ENCODE data around the gene ARIH2.
"Not testable (repeated sequence)": the region's sequence is repeated elsewhere in the genome, so short reads cannot be mapped to it uniquely, and the experiment has no call there.

ARIH2 gene

GRCh38 chr3:49004352-49005302 lies 86.0 kb downstream of the ARIH2 start:
- no peak for DNase-seq

GRCh38 chr3:49005303-49005680 lies 86.7 kb downstream of the ARIH2 start:
- DNase-seq = no peak

GRCh38 chr3:49005998-49006397 lies 87.4 kb downstream of the ARIH2 start:
- no peak for DNase-seq

- no peak for DNase-seq
Observed at GRCh38 chr3:49006408-49007067, 87.9 kb downstream of the ARIH2 start.

GRCh38 chr3:49007068-49007770 lies 88.6 kb downstream of the ARIH2 start, which contains the start of gene WDR6:
TSS of gene WDR6 (plus strand) at chr3:49007391. CDS start at chr3:49007432, 41 bp downstream.
- peak; percentile 66 for DNase-seq

- DNase-seq = no peak
Observed at GRCh38 chr3:49007771-49008528, 89.3 kb downstream of the ARIH2 start.

- not testable (repeated sequence) for DNase-seq
Observed at GRCh38 chr3:49008627-49009026, 90.0 kb downstream of the ARIH2 start.

GRCh38 chr3:49009396-49009795 lies 90.8 kb downstream of the ARIH2 start:
- no peak for DNase-seq

GRCh38 chr3:49012441-49013017 lies 93.9 kb downstream of the ARIH2 start:
- DNase-seq = no peak

GRCh38 chr3:49013113-49013737 lies 94.6 kb downstream of the ARIH2 start:
- no peak for DNase-seq

- no peak for DNase-seq
Observed at GRCh38 chr3:49013738-49014660, 95.4 kb downstream of the ARIH2 start.

- DNase-seq = no peak
Observed at GRCh38 chr3:49015072-49015471, 96.4 kb downstream of the ARIH2 start.

GRCh38 chr3:49015765-49016164 lies 97.1 kb downstream of the ARIH2 start:
- no peak for DNase-seq

GRCh38 chr3:49016414-49017228 lies 98.0 kb downstream of the ARIH2 start:
- DNase-seq = no peak

GRCh38 chr3:49017229-49017970 lies 98.8 kb downstream of the ARIH2 start:
- no peak for DNase-seq

GRCh38 chr3:49017971-49018706 lies 99.5 kb downstream of the ARIH2 start, which contains the start of gene DALRD3:
TSS of gene DALRD3 (minus strand) at chr3:49018580. CDS start at chr3:49018564, 16 bp downstream.
- DNase-seq = no peak

GRCh38 chr3:49018707-49019006 lies 100.0 kb downstream of the ARIH2 start:
- no peak for DNase-seq

- DNase-seq = no peak
Observed at GRCh38 chr3:49019941-49020329, 101.3 kb downstream of the ARIH2 start.

Data from NCI-H1417 treated with DMSO at 0.1 percent for 48 hours (cell line).